Peyer's patch (tissue), 4 donors: ENCODE data around the gene OPN4. TPM values are rescaled to one million over a fixed set of nuclear protein-coding genes. Genes with fewer than 3 reads are reported as not detected.

Experiments
- DNase-seq, 3 donors: peaks; one replicate each; pipeline ENCODE4 v3.0.0-alpha.2; 2017 to 2019
- H3K27ac ChIP-seq, 4 donors: fragments of 200-600 bp; sonication (generic); one replicate each; pipeline ENCODE4 v1.5.1; 2016 to 2019
- H3K27me3 ChIP-seq, 2 donors: fragments of 200-600 bp; sonication (generic); one replicate each; pipeline ENCODE4 v1.5.1; 2019
- H3K36me3 ChIP-seq, 3 donors: fragments of 200-600 bp; sonication (generic); one replicate each; pipeline ENCODE4 v1.5.1; 2016 to 2019
- H3K4me1 ChIP-seq, 4 donors: fragments of 200-600 bp; sonication (generic); one replicate each; pipeline ENCODE4 v1.5.1; 2016 to 2019
- H3K4me3 ChIP-seq, 4 donors: fragments of 200-600 bp; sonication (generic); 1 replicate in 3 of 4; 2 replicates in 1 of 4; pipeline ENCODE4 v1.5.1; 2016 to 2019; ENCODE audit warnings: mild to moderate bottlenecking in 1 of 4
- H3K9me3 ChIP-seq, 4 donors: fragments of 200-600 bp; sonication (generic); one replicate each; pipeline ENCODE4 v1.5.1; 2016 to 2019; ENCODE audit warnings: mild to moderate bottlenecking in 1 of 4
- CTCF ChIP-seq, 6 experiments: fragments of 450-650 bp in 4 of 6; fragments of 200-600 bp in 2 of 6; sonication (generic) in 1 of 6; IDR thresholded peaks; one replicate each; pipeline ENCODE4 v1.5.1; 2017 to 2019; ENCODE audit warnings: antibody characterized with exemption in 6 of 6, mild to moderate bottlenecking in 3 of 6, moderate library complexity in 1 of 6
- POLR2A ChIP-seq, 2 donors: fragments of 450-650 bp; IDR thresholded peaks; one replicate each; pipeline ENCODE4 v1.5.1; 2017; ENCODE audit warnings: antibody characterized with exemption in 2 of 2, mild to moderate bottlenecking in 2 of 2, moderate library complexity in 2 of 2
- total RNA-seq, 4 donors: library from RNA; depleted of rRNA; stranded (reverse); fragments of >200 nt; gene quantifications; one replicate each; pipeline ENCODE4 v1.1.0, GENCODE V29; 2016

OPN4 gene
- total RNA-seq, 4 donors from 2014 or later = not detected

GRCh38 chr10:86699541-86699940 is 45.2 kb downstream of the OPN4 start:
- no peaks in the 10 kb centered on the region for H3K4me1 ChIP-seq
- TF ChIP-seq CTCF (IDR thresholded peaks at IDR 0.05) = no peak
- TF ChIP-seq POLR2A (IDR thresholded peaks at IDR 0.05) = no peak

GRCh38 chr10:86699991-86700840 is 45.9 kb downstream of the OPN4 start:
- Histone ChIP-seq H3K4me3 (no peak overlapping the region), H3K9me3 (no peaks in the 10 kb centered on the region), H3K36me3 (no peaks in the 10 kb centered on the region), H3K27me3 (no peaks in the 10 kb centered on the region), H3K4me1 (no peaks in the 10 kb centered on the region), H3K27ac (no peak overlapping the region)
- no peak for TF ChIP-seq POLR2A (IDR thresholded peaks at IDR 0.05)
- TF ChIP-seq CTCF (IDR thresholded peaks at IDR 0.05) = no peak
- DNase-seq = no peak

More at GRCh38 chr10:86699541-86699940, 45.2 kb downstream of the OPN4 start:
- H3K27ac ChIP-seq = no peak overlapping the region
- H3K4me3 ChIP-seq = no peak overlapping the region
- H3K36me3 ChIP-seq = no peaks in the 10 kb centered on the region
- no peaks in the 10 kb centered on the region for H3K9me3 ChIP-seq
- no peaks in the 10 kb centered on the region for H3K27me3 ChIP-seq
- no peak for DNase-seq

GRCh38 chr10:86700851-86701617 is 46.7 kb downstream of the OPN4 start:
- DNase-seq = no peak
- H3K4me3 ChIP-seq = no peak overlapping the region
- no peaks in the 10 kb centered on the region for H3K9me3 ChIP-seq
- H3K36me3 ChIP-seq = no peaks in the 10 kb centered on the region
- no peak overlapping the region for H3K27ac ChIP-seq
- no peaks in the 10 kb centered on the region for H3K4me1 ChIP-seq
- no peaks in the 10 kb centered on the region for H3K27me3 ChIP-seq
- TF ChIP-seq CTCF (IDR thresholded peaks at IDR 0.05) (no peak), POLR2A (IDR thresholded peaks at IDR 0.05) (no peak)

- TF ChIP-seq CTCF (IDR thresholded peaks at IDR 0.05) (no peak), POLR2A (IDR thresholded peaks at IDR 0.05) (no peak)
These were observed 48.8 kb downstream of the OPN4 start for GRCh38 chr10:86703176-86703575.

GRCh38 chr10:86705139-86705538 is 50.8 kb downstream of the OPN4 start:
- Histone ChIP-seq H3K4me3 (no peak overlapping the region), H3K27me3 (no peaks in the 10 kb centered on the region), H3K9me3 (no peaks in the 10 kb centered on the region), H3K36me3 (no peaks in the 10 kb centered on the region), H3K27ac (no peak overlapping the region), H3K4me1 (no peaks in the 10 kb centered on the region)
- no peak for DNase-seq
- TF ChIP-seq POLR2A (IDR thresholded peaks at IDR 0.05) (no peak), CTCF (IDR thresholded peaks at IDR 0.05) (no peak)

More at GRCh38 chr10:86703176-86703575, 48.8 kb downstream of the OPN4 start:
- H3K4me1 ChIP-seq = no peaks in the 10 kb centered on the region
- no peaks in the 10 kb centered on the region for H3K27me3 ChIP-seq
- H3K9me3 ChIP-seq = no peaks in the 10 kb centered on the region
- no peak overlapping the region for H3K4me3 ChIP-seq
- H3K36me3 ChIP-seq = no peaks in the 10 kb centered on the region
- no peak overlapping the region for H3K27ac ChIP-seq
- no peak for DNase-seq
